IMR-90 (cell line): ENCODE results near the gene EMX1. TPM values are rescaled to one million over a fixed set of nuclear protein-coding genes. Genes with fewer than 3 reads are reported as not detected.

Source experiments
- ATAC-seq: fragments of 200-7000 bp; cut with Tn5 transposase; 2 replicates; pipeline ENCODE4 v1.9.1; 2020; ENCODE audit warnings: low read depth, mild to moderate bottlenecking, moderate library complexity
- BruUV-seq: library from RNA; stranded (reverse); fragments of 400-500 nt; replicated peaks from 2 replicates; lab custom pipeline; 2021; lab: Mats Ljungman, UMichigan
- CTCF ChIA-PET: fragments of 300-600 bp; formaldehyde crosslinking; extraction: SDS; loops from one replicate; lab custom pipeline; 2021; ENCODE audit warnings: antibody characterized with exemption; lab: Yijun Ruan, JAX
- POLR2A ChIA-PET: fragments of 300-600 bp; sonication (Branson Sonifier 250); formaldehyde crosslinking; loops from one replicate; lab custom pipeline; 2022; ENCODE audit warnings: antibody characterized with exemption; ENCODE audit not compliant: unreplicated experiment; lab: Charles Lee
- DNase-seq: peaks from one replicate; pipeline ENCODE4 v3.0.0; 2013
- H2AFZ ChIP-seq: replicated peaks from 2 replicates; pipeline ENCODE3; 2013; ENCODE audit warnings: low read length, mild to moderate bottlenecking; ENCODE audit not compliant: poor library complexity
- H2AK5ac ChIP-seq: 2 replicates; pipeline ENCODE4 v1.6.1; 2013; ENCODE audit warnings: low read depth, low read length, inconsistent platforms
- H2AK9ac ChIP-seq: replicated peaks from 2 replicates; pipeline ENCODE3; 2013; ENCODE audit warnings: mild to moderate bottlenecking, low read depth, low read length, moderate library complexity; ENCODE audit not compliant: poor library complexity
- H2BK120ac ChIP-seq: 2 replicates; pipeline ENCODE4 v1.6.1; 2013; ENCODE audit warnings: low read depth, low read length, inconsistent platforms
- H2BK15ac ChIP-seq: 3 replicates; pipeline ENCODE4 v1.6.1; 2013; ENCODE audit warnings: low read depth, low read length, inconsistent platforms
- H2BK20ac ChIP-seq: 2 replicates; pipeline ENCODE4 v1.6.1; 2013; ENCODE audit warnings: low read depth, mild to moderate bottlenecking, inconsistent platforms, low read length, moderate library complexity
- H2BK5ac ChIP-seq: 2 replicates; pipeline ENCODE4 v1.6.1; 2013; ENCODE audit warnings: mild to moderate bottlenecking, low read depth, low read length, inconsistent platforms; ENCODE audit not compliant: poor library complexity, severe bottlenecking
- H3K14ac ChIP-seq: replicated peaks from 2 replicates; pipeline ENCODE4 v1.6.1; 2013; ENCODE audit warnings: low read depth, low read length, inconsistent platforms
- H3K18ac ChIP-seq: 2 replicates; pipeline ENCODE4 v1.6.1; 2013; ENCODE audit warnings: low read depth, low read length, control low read depth
- H3K23ac ChIP-seq: 2 replicates; pipeline ENCODE4 v1.6.1; 2013; ENCODE audit warnings: low read depth, low read length, inconsistent platforms
- H3K27ac ChIP-seq: 2 replicates; pipeline ENCODE4 v1.5.1; 2013; ENCODE audit warnings: mild to moderate bottlenecking, control low read depth, low read length; ENCODE audit not compliant: insufficient read depth
- H3K27me3 ChIP-seq: 2 replicates; pipeline ENCODE4 v1.6.1; 2013; ENCODE audit warnings: low read length; ENCODE audit not compliant: control insufficient read depth, insufficient read depth
- H3K36me3 ChIP-seq: 2 replicates; pipeline ENCODE4 v1.6.1; 2013; ENCODE audit warnings: low read length, mixed read lengths; ENCODE audit not compliant: control insufficient read depth, insufficient read depth
- H3K4ac ChIP-seq: 2 replicates; pipeline ENCODE4 v1.6.1; 2013; ENCODE audit warnings: low read depth, low read length, inconsistent platforms
- H3K4me1 ChIP-seq: 2 replicates; pipeline ENCODE4 v1.6.1; 2013; ENCODE audit warnings: low read length, mixed read lengths; ENCODE audit not compliant: control insufficient read depth, insufficient read depth
- H3K4me2 ChIP-seq: 2 replicates; pipeline ENCODE4 v1.6.1; 2013; ENCODE audit warnings: low read depth, mild to moderate bottlenecking, control low read depth, low read length, moderate library complexity
- H3K4me3 ChIP-seq: 2 replicates; pipeline ENCODE4 v1.5.1; 2013; ENCODE audit warnings: low read depth, mild to moderate bottlenecking, control low read depth, low read length, moderate library complexity; ENCODE audit not compliant: insufficient read depth
- H3K56ac ChIP-seq: 2 replicates; pipeline ENCODE4 v1.6.1; 2013; ENCODE audit warnings: low read length, inconsistent platforms; ENCODE audit not compliant: insufficient read depth; ENCODE audit errors: extremely low read depth
- H3K79me1 ChIP-seq, 2 experiments: 2 replicates each; pipeline ENCODE4 v1.6.1; 2013; ENCODE audit warnings: low read length in 2 of 2, inconsistent platforms in 1 of 2, low read depth in 1 of 2
- H3K9ac ChIP-seq: 2 replicates; pipeline ENCODE4 v1.6.1; 2013; ENCODE audit warnings: low read depth, low read length, control low read depth
- H3K9me1 ChIP-seq: 2 replicates; pipeline ENCODE4 v1.6.1; 2013; ENCODE audit warnings: low read length, inconsistent platforms; ENCODE audit not compliant: insufficient read depth
- H3K9me3 ChIP-seq: 2 replicates; pipeline ENCODE4 v1.6.1; 2013; ENCODE audit warnings: low read length; ENCODE audit not compliant: control insufficient read depth, insufficient read depth
- H4K20me1 ChIP-seq: 2 replicates; pipeline ENCODE4 v1.6.1; 2013; ENCODE audit warnings: low read length, inconsistent platforms; ENCODE audit not compliant: insufficient read depth
- H4K5ac ChIP-seq: 2 replicates; pipeline ENCODE4 v1.6.1; 2013; ENCODE audit warnings: mild to moderate bottlenecking, low read depth, low read length, control low read depth
- H4K8ac ChIP-seq, 2 experiments: 2 replicates each; pipeline ENCODE4 v1.6.1; 2013; ENCODE audit warnings: low read depth in 2 of 2, low read length in 2 of 2, control low read depth in 1 of 2, inconsistent platforms in 1 of 2
- H4K91ac ChIP-seq: 2 replicates; pipeline ENCODE4 v1.6.1; 2013; ENCODE audit warnings: low read depth, low read length, inconsistent platforms; ENCODE audit not compliant: insufficient read depth
- BHLHE40 ChIP-seq: fragments of 150-350 bp; IDR thresholded peaks from 2 replicates; pipeline ENCODE4 v1.6.1; 2016; ENCODE audit warnings: mild to moderate bottlenecking, low read depth, low read length
- FOS ChIP-seq: fragments of 150-350 bp; IDR thresholded peaks from 2 replicates; pipeline ENCODE4 v1.6.1; 2016; ENCODE audit warnings: low read depth, low read length
- RFX5 ChIP-seq: IDR thresholded peaks from 2 replicates; pipeline ENCODE4 v1.8.0; 2012; ENCODE audit warnings: low read depth, mild to moderate bottlenecking, low read length, moderate library complexity
- SMC3 ChIP-seq: fragments of 150-350 bp; IDR thresholded peaks from 2 replicates; pipeline ENCODE4 v1.6.1; 2016; ENCODE audit warnings: low read depth, mild to moderate bottlenecking, antibody characterized with exemption, low read length, moderate library complexity
- USF2 ChIP-seq: fragments of 150-350 bp; IDR thresholded peaks from 2 replicates; pipeline ENCODE4 v1.6.1; 2017; ENCODE audit warnings: mild to moderate bottlenecking, antibody characterized with exemption, low read length, low read depth
- WGBS, 2 experiments: methylation state at CpG; one replicate each; pipeline versions ENCODE4 v1.1.5 to v1.1.7; 2013; ENCODE audit warnings: missing lambda C conversion rate in 2 of 2; ENCODE audit not compliant: insufficient read length in 1 of 2; ENCODE audit errors: extremely low coverage in 2 of 2; 5-methylcytosine and 5-hydroxymethylcytosine counted together
- dilution Hi-C: fragments of 300-500 bp; cut with HindIII; formaldehyde crosslinking; loops from one replicate; pipeline ENCODE4 v1.14.3; 2018; ENCODE audit warnings: low sequenced_read_pairs; ENCODE audit not compliant: unreplicated experiment
- in situ Hi-C: fragments of 300-500 bp; cut with MboI; formaldehyde crosslinking; loops from 3 replicates; pipeline ENCODE4 v1.14.3; 2019; ENCODE audit warnings: low sequenced_read_pairs, inconsistent platforms, mixed read lengths
- intact Hi-C: fragments of 100-400 bp; cut with micrococcal nuclease; formaldehyde crosslinking; loops from 2 replicates; pipeline ENCODE4 v1.10.0; 2022
- polyA plus RNA-seq, 3 experiments: library from polyadenylated mRNA; depleted of rRNA; stranded (reverse); fragments of >200 nt; gene quantifications; 2 replicates each; pipeline ENCODE4 v1.2.3, GENCODE V29; 2012; ENCODE audit warnings: low replicate concordance in 1 of 3
- total RNA-seq: library from RNA; depleted of rRNA; stranded (reverse); fragments of >200 nt; gene quantifications from 2 replicates; pipeline ENCODE4 v1.2.3, GENCODE V29; 2012

Gene EMX1
- total and polyA plus RNA-seq, 2 of the 4 experiments (the other 2 are of a cell fraction), result not detected

- intact Hi-C loops (no loop called here), dilution Hi-C loops (no loop called here), in situ Hi-C loops (no loop called here)
- H3K9me1 ChIP-seq, result peaks cover 7% of the 10 kb centered on the region; the same call in 1 of the 2 replicates
- peak; percentile 59 for DNase-seq
- ATAC-seq, result peak; percentile 46; the same call in 1 of the 2 replicates
- H3K9me3 ChIP-seq, result peaks cover 6% of the 10 kb centered on the region
- CTCF ChIA-PET, result no interaction called here
- POLR2A ChIA-PET, result no interaction called here
- TF ChIP-seq RFX5 (no peak), SMC3 (no peak), USF2 (peak; percentile 31; the same call in 1 of the 2 replicates), FOS (peak; percentile 61; the same call in 1 of the 2 replicates), BHLHE40 (0 out of 2 replicates have a peak, but pooled peaks have one; percentile 36)
- H3K4ac ChIP-seq, result no peak overlapping the region
- peak overlapping the region; percentile 66 for H2AFZ ChIP-seq
- H4K91ac ChIP-seq, result no peak overlapping the region
- H3K4me3 ChIP-seq, result no peak overlapping the region
- H3K9ac ChIP-seq, result no peak overlapping the region
- H3K18ac ChIP-seq, result no peak overlapping the region
- H3K79me1 ChIP-seq, result no peaks in the 10 kb centered on the region
- no peak overlapping the region for H2BK120ac ChIP-seq
- no peak overlapping the region for H2BK20ac ChIP-seq
- BruUV-seq, result no TSS peak
- H4K20me1 ChIP-seq, result peaks cover 5% of the 10 kb centered on the region; the same call in 1 of the 2 replicates
- no peak overlapping the region for H3K14ac ChIP-seq
- no peak overlapping the region for H4K8ac ChIP-seq
- WGBS, 2 experiments, result no CpG with 5 or more reads among the region's 14 CpGs
- no peak overlapping the region for H4K5ac ChIP-seq
- no peaks in the 10 kb centered on the region for H3K36me3 ChIP-seq
- H2BK15ac ChIP-seq, result no peak overlapping the region
- no peak overlapping the region for H2BK5ac ChIP-seq
- H3K27ac ChIP-seq, result no peak overlapping the region
- H3K23ac ChIP-seq, result no peak overlapping the region
- peak overlapping the region; percentile 81 for H2AK9ac ChIP-seq
- peaks cover 2% of the 10 kb centered on the region for H3K4me1 ChIP-seq
- no peak overlapping the region for H3K4me2 ChIP-seq
- H3K56ac ChIP-seq, result no peak overlapping the region
- peaks cover 72% of the 10 kb centered on the region for H3K27me3 ChIP-seq
- no peak overlapping the region for H2AK5ac ChIP-seq
Measured at GRCh38 chr2:72931280-72931910, 14.1 kb downstream of the EMX1 start.
